ENCODE data around the gene HDAC7.

The HDAC7 gene

GRCh38 chr12:47750229-47750798 is 69.4 kb downstream of the HDAC7 start:
- TF ChIP-seq CTCF (IDR thresholded peaks at IDR 0.05; ENCODE audit: control insufficient read depth, extremely low read depth, insufficient read depth) = no peak
- DNase-seq (ENCODE audit: low read depth) = no peak
- H3K4me3 ChIP-seq (ENCODE audit: low read depth, low read length) = no peak overlapping the region

- no peak for DNase-seq (ENCODE audit: low read depth)
- no peak overlapping the region for H3K4me3 ChIP-seq (ENCODE audit: low read depth, low read length)
- TF ChIP-seq CTCF (IDR thresholded peaks at IDR 0.05; ENCODE audit: control insufficient read depth, extremely low read depth, insufficient read depth) = no peak
These were observed 70.8 kb downstream of the HDAC7 start for GRCh38 chr12:47748899-47749298.

GRCh38 chr12:47748507-47748828 is 71.2 kb downstream of the HDAC7 start:
- no peak overlapping the region for H3K4me3 ChIP-seq (ENCODE audit: low read depth, low read length)
- no peak for TF ChIP-seq CTCF (IDR thresholded peaks at IDR 0.05; ENCODE audit: control insufficient read depth, extremely low read depth, insufficient read depth)
- DNase-seq (ENCODE audit: low read depth) = no peak

- no peak overlapping the region for H3K4me3 ChIP-seq (ENCODE audit: low read depth, low read length)
- no peak for TF ChIP-seq CTCF (IDR thresholded peaks at IDR 0.05; ENCODE audit: control insufficient read depth, extremely low read depth, insufficient read depth)
- no peak for DNase-seq (ENCODE audit: low read depth)
These were observed 71.9 kb downstream of the HDAC7 start for GRCh38 chr12:47747596-47748506.

- TF ChIP-seq CTCF (IDR thresholded peaks at IDR 0.05; ENCODE audit: control insufficient read depth, extremely low read depth, insufficient read depth) = no peak
- no peak for DNase-seq (ENCODE audit: low read depth)
- H3K4me3 ChIP-seq (ENCODE audit: low read depth, low read length) = no peak overlapping the region
These were observed 72.6 kb downstream of the HDAC7 start for GRCh38 chr12:47747126-47747525.

GRCh38 chr12:47746523-47746922 is 73.2 kb downstream of the HDAC7 start:
- no peak for DNase-seq (ENCODE audit: low read depth)
- no peak overlapping the region for H3K4me3 ChIP-seq (ENCODE audit: low read depth, low read length)
- TF ChIP-seq CTCF (IDR thresholded peaks at IDR 0.05; ENCODE audit: control insufficient read depth, extremely low read depth, insufficient read depth) = no peak
